ENCODE measurements around the gene SORBS2. TPM values are rescaled to one million over a fixed set of nuclear protein-coding genes. Genes with fewer than 3 reads are reported as not detected.

Gene SORBS2
- total RNA-seq, 1 experiment from 2014 or later: 0.34 TPM

DNA sequence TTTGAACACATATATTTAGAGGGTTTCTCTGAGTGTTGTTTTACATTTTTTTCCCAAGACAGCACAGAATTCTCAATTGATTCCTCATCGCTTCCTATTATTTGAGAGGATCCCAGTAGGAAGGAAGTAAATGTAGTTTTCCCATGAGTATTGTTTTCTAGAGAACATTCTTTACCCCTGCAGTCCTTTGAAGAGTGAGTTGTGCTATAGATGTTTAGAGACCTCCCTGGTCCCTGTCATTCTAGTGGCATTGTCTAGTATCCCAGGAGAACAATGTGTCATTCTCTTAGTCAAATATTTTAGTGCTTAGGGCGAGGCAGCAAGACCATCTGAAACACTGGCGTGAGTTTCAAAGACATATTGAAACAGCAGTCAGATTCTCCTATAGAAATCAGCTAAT is 32.5 kb downstream of the SORBS2 start:
- POLR2A ChIA-PET: no interaction called here

More for the DNA sequence above, 32.5 kb downstream of the SORBS2 start:
- no peak overlapping the region for H3K4me3 ChIP-seq (replicated peaks in 1 of 2; ENCODE audit: low read depth in 1 of 2, low read length in 2 of 2)
- H3K36me3 ChIP-seq (ENCODE audit: control insufficient read depth in 1 of 2, insufficient read depth in 2 of 2, low read length in 2 of 2): no peaks in the 10 kb centered on the region
- no peak overlapping the region for H3K27ac ChIP-seq (ENCODE audit: low read depth, low read length)
- ATAC-seq (peak; percentile 38; the same call in 1 of the 2 replicates), DNase-seq (ENCODE audit: low read depth, low spot score) (no peak)
- H3K4me2 ChIP-seq (ENCODE audit: low read length): no peak overlapping the region
- H3K4me1 ChIP-seq (ENCODE audit: control insufficient read depth in 1 of 2, insufficient read depth in 2 of 2, low read length in 2 of 2): no peaks in the 10 kb centered on the region
- intact Hi-C loops (cut with micrococcal nuclease): no loop called here
- RAD21 ChIA-PET (ENCODE audit: low non-redundant PET in 1 of 2, low total read pairs in 2 of 2, uncharacterized antibody in 2 of 2, unreplicated experiment in 2 of 2): no interaction called here
- no peaks in the 10 kb centered on the region for H4K20me1 ChIP-seq (ENCODE audit: insufficient read depth)
- no peak for TF ChIP-seq SIN3A (IDR thresholded peaks at IDR 0.05; ENCODE audit: low read depth)
- TF ChIP-seq ZNF274 (IDR thresholded peaks at IDR 0.05; ENCODE audit: low read depth, low read length): no peak
- no peak for TF ChIP-seq ZFX (IDR thresholded peaks at IDR 0.05)
- no peak for TF ChIP-seq POLR2AphosphoS5 (IDR thresholded peaks at IDR 0.05; ENCODE audit: low read depth, low read length)
- TF ChIP-seq EGR1 (IDR thresholded peaks at IDR 0.05; ENCODE audit: low read depth): no peak
- TF ChIP-seq REST (IDR thresholded peaks at IDR 0.05; ENCODE audit: low read depth): no peak
- TF ChIP-seq SRF (IDR thresholded peaks at IDR 0.05; ENCODE audit: low read depth): no peak
- no peak for TF ChIP-seq TCF7L2 (IDR thresholded peaks at IDR 0.05; ENCODE audit: borderline replicate concordance, extremely low read depth, insufficient read depth, insufficient read length)
- no peak for TF ChIP-seq ZBTB33 (IDR thresholded peaks at IDR 0.05; ENCODE audit: extremely low read depth, insufficient replicate concordance, low read length)
- no peak for TF ChIP-seq YY1 (IDR thresholded peaks at IDR 0.05; ENCODE audit: extremely low read depth, insufficient replicate concordance, low read depth, low read length)
- no peaks in the 10 kb centered on the region for H3K79me2 ChIP-seq (ENCODE audit: insufficient read depth, low read length)
- no TSS peak for BruUV-seq (replicated peaks)
- no peaks in the 10 kb centered on the region; the same call in 1 of the 2 replicates for H3K27me3 ChIP-seq (ENCODE audit: insufficient read depth, low read length)
- H2AFZ ChIP-seq (ENCODE audit: low read depth, low read length, poor library complexity, severe bottlenecking): no peak overlapping the region
- H3K9me3 ChIP-seq (ENCODE audit: control insufficient read depth in 1 of 2, insufficient read depth in 1 of 2, low read depth in 1 of 2, low read length in 2 of 2): no peaks in the 10 kb centered on the region
- no peaks in the 10 kb centered on the region for H3K9me2 ChIP-seq (ENCODE audit: insufficient read depth)
- H3K9ac ChIP-seq (ENCODE audit: low read length): no peak overlapping the region
- CTCF ChIA-PET: no interaction called here
